Measurements from ENCODE around the gene ALG10B. TPM values are rescaled to one million over a fixed set of nuclear protein-coding genes. Genes with fewer than 3 reads are reported as not detected.

ALG10B gene
- total and polyA plus RNA-seq, 9 of the 15 experiments (the other 6 are each of a cell fraction or from before 2014, with no cell fraction given) = 0.34 to 3.3 (median 2.0) TPM

- peak; percentile 26; the same call in 1 of the 2 replicates for TF ChIP-seq REST (IDR thresholded peaks at IDR 0.05; ENCODE audit: borderline replicate concordance)
- no peak for TF ChIP-seq REST (CRISPR knock-in tag; IDR thresholded peaks at IDR 0.05; ENCODE audit: low read depth)
- peak; percentile 97 for TF ChIP-seq ZNF384 (IDR thresholded peaks at IDR 0.05; ENCODE audit: low read depth, low read length)
- TF ChIP-seq TSC22D4 (tag; IDR thresholded peaks at IDR 0.05) = no peak
- TF ChIP-seq GABPB1 (CRISPR knock-in tag; IDR thresholded peaks at IDR 0.05) = peak; percentile 78; the same call in 1 of the 2 replicates
- no peak for TF ChIP-seq NCOA4 (IDR thresholded peaks at IDR 0.05; ENCODE audit: partially characterized antibody)
- 0 out of 2 replicates have a peak, but pooled peaks have one; percentile 23 for TF ChIP-seq DIDO1 (tag; IDR thresholded peaks at IDR 0.05; ENCODE audit: low read depth)
- TF ChIP-seq ETV1 (tag; conservative IDR thresholded peaks at IDR 0.05; ENCODE audit: low read depth) = 0 out of 2 replicates have a peak, but pooled peaks have one; percentile 12
- peak in 1 of 2 experiments; percentile 82; a peak in 2 of 3 replicates for TF ChIP-seq CBX3 (IDR thresholded peaks at IDR 0.05; ENCODE audit: borderline replicate concordance in 1 of 2, low read length in 2 of 2)
- TF ChIP-seq, protein P1, sequence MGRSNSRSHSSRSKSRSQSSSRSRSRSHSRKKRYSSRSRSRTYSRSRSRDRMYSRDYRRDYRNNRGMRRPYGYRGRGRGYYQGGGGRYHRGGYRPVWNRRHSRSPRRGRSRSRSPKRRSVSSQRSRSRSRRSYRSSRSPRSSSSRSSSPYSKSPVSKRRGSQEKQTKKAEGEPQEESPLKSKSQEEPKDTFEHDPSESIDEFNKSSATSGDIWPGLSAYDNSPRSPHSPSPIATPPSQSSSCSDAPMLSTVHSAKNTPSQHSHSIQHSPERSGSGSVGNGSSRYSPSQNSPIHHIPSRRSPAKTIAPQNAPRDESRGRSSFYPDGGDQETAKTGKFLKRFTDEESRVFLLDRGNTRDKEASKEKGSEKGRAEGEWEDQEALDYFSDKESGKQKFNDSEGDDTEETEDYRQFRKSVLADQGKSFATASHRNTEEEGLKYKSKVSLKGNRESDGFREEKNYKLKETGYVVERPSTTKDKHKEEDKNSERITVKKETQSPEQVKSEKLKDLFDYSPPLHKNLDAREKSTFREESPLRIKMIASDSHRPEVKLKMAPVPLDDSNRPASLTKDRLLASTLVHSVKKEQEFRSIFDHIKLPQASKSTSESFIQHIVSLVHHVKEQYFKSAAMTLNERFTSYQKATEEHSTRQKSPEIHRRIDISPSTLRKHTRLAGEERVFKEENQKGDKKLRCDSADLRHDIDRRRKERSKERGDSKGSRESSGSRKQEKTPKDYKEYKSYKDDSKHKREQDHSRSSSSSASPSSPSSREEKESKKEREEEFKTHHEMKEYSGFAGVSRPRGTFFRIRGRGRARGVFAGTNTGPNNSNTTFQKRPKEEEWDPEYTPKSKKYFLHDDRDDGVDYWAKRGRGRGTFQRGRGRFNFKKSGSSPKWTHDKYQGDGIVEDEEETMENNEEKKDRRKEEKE (IDR thresholded peaks at IDR 0.05; ENCODE audit: borderline replicate concordance in 1 of 2, control insufficient read depth in 1 of 2, low read depth in 2 of 2, low read length in 1 of 2) = 0 out of 4 replicates have a peak, but pooled peaks of 1 of the 2 experiments have one; percentile 43
- TF ChIP-seq C11orf30 (IDR thresholded peaks at IDR 0.05; ENCODE audit: low read depth) = 0 out of 2 replicates have a peak, but pooled peaks have one; percentile 6
- TF ChIP-seq HNRNPLL (IDR thresholded peaks at IDR 0.05; ENCODE audit: low read depth, low read length, poor library complexity, severe bottlenecking) = peak; percentile 23
- peak; percentile 48 for TF ChIP-seq CREM (IDR thresholded peaks at IDR 0.05; ENCODE audit: low read depth)
- no peak for TF ChIP-seq ZNF764 (CRISPR knock-in tag; IDR thresholded peaks at IDR 0.05; ENCODE audit: low read depth)
- TF ChIP-seq TARDBP (IDR thresholded peaks at IDR 0.05) = no peak
Measured at GRCh38 chr12:38316391-38317129, at the start of gene ALG10B (continued).

All from K562 (cell line).